ENCODE results near the gene BMERB1. TPM values are rescaled to one million over a fixed set of nuclear protein-coding genes. Genes with fewer than 3 reads are reported as not detected.
"Not testable (repeated sequence)": the region's sequence is repeated elsewhere in the genome, so short reads cannot be mapped to it uniquely, and the experiment has no call there.

Gene BMERB1
- total RNA-seq, 1 donor from 2014 or later: 3.6 TPM

GRCh38 chr16:15564604-15565339 lies 130.4 kb downstream of the BMERB1 start:
- no peak for ATAC-seq

DNA sequence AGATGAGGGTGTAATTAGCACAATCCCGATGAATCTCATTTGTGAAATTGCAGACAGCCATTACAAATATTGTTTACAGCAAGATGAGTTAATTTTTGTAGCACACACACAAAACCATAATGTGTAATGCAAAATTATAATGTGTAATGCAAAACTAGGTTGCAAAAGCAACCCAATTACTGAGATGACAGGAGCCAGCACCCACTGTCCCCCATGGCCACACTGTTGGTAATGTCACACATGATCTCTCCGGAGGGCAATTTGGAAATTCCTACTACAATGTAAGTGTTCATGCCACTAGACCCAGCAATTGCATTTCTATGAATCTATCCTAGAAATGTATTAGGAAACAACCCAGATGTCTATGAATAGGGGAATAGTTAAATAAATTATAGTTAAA lies 131.7 kb downstream of the BMERB1 start:
- ATAC-seq: no peak

DNA sequence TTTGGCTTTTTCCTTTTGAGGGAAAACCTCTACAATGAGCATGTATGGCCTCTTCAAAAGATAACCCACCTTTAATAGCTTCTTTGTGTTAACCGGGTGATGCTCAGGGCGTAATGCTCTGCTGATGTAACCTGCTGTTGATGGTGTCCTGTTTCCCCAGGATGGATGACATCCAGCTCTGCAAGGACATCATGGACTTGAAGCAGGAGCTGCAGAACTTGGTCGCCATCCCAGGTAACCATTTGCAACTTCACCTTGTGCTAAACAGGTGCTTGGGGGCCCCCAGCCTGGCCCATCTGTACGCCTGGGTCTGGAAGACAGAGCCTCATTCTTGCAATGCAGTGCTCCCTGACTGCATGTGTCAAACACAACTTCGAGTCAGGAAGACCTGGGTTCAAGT lies 133.4 kb downstream of the BMERB1 start:
- ATAC-seq: no peak

- not testable (repeated sequence) for ATAC-seq
Observed at GRCh38 chr16:15570666-15571065, 136.3 kb downstream of the BMERB1 start.

GRCh38 chr16:15571557-15571956 lies 137.2 kb downstream of the BMERB1 start:
- no peak for ATAC-seq

- ATAC-seq: no peak
Observed at GRCh38 chr16:15572329-15573001, 138.1 kb downstream of the BMERB1 start.

GRCh38 chr16:15573274-15573895 lies 139.0 kb downstream of the BMERB1 start:
- no peak for ATAC-seq

DNA sequence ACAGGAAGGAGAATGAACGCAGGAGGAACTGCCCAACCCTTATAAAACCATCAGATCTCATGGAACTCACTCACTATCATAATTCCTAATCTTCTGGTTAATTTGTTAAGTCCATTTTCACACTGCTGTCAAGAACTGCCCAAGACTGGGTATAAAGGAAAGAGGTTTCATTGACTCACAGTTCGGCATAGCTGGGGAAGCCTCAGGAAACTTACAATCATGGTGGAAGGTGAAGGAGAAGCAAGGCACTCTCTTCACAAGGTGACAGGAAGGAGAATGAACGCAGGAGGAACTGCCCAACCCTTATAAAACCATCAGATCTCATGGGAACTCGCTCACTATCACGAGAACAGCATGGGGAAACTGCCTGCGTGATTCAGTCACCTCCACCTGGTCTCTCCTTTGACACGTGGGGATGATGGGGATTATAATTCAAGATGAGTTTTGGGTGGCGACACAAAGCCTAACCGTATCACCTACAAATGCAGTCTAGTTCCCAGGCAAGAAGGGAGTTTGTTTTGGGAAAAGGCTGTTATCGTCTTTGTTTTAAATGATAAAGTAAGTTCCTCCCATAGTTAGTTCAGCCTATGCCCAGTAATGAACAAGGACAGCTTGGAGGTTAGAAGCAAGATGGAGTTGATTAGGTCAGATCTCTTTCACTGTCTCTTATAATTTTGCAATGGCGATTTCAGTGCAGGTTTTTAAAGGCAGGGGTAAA lies 139.7 kb downstream of the BMERB1 start:
- ATAC-seq: not testable (repeated sequence)

DNA sequence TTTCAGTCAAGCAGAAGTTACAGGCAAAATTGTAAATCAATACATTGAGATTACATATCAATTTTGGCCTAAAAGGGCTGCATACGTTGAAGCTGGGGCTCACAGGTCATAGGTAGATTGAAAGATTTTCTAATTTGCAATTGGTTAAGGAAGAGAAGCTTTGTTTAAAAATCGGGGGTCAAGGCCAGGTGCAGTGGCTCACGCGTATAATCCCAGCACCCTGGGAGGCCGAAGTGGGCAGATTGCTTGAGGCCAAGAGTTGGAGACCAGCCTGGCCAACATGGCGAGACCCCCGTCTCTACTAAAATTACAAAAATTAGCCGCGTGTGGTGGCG lies 140.2 kb downstream of the BMERB1 start:
- ATAC-seq: no peak

- no peak for ATAC-seq
Observed at GRCh38 chr16:15575293-15576049, 141.1 kb downstream of the BMERB1 start.

- peak; percentile 89 for ATAC-seq
Observed at GRCh38 chr16:15576960-15577958, 142.9 kb downstream of the BMERB1 start.

- ATAC-seq: no peak
Observed at GRCh38 chr16:15578824-15579223, 144.4 kb downstream of the BMERB1 start.

GRCh38 chr16:15581127-15581815 lies 146.9 kb downstream of the BMERB1 start:
- no peak for ATAC-seq

DNA sequence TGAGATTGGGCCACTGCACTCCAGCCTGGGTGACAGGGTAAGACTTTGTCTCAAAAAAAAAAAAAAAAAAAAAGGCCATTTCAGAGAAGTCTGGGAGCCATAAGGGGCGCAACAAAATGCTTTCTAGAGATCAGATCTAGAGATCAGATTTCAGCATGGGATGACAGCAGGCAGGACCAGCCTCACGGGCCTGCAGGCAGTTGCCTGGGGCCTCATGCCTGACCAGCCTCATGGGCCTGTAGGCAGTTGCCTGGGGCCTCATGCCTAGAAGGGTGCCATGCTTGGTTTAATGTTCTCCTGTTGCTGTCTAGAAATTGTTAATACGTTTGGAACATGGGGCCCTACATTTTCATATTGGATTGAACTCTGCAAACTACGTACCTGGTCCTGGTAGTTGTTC lies 149.1 kb downstream of the BMERB1 start:
- no peak for ATAC-seq

DNA sequence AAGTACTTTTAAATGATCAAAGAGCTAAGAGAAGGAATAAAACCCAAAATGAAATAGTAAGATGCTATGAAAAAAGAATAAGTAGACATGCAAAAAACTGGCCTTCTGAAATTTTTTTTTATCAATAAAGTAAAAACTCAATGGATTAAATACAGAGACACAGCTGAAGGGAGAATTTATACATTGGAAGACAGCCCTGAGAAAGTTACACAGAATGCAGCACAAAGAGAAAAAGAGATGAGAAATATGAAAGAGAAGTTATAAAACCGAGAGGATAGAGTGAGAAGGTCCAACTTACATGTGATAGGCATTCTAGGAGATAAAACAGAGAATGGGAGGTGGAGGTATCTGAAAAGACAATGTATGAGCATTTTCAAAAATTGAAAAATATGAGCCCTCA lies 151.6 kb downstream of the BMERB1 start:
- no peak for ATAC-seq

DNA sequence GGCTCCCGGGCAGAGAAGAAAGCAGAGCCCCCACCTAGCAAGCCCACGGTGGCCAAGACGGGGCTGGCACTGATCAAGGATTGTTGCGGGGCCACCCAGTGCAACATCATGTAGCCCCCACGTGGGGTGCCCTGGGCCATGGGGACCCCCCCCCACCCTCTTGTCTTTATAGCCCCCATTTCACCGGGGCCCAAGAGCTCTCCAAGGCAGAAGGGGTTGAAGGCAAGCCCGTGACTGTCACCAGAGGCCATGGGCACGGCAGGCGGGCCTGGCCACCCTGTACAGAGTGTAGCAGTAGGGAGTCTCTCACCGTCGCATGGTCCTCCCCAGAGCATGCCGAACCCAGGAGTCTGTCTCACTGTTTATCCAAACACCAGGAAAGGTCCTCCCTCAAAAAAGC lies 152.3 kb downstream of the BMERB1 start:
- ATAC-seq: no peak

GRCh38 chr16:15587152-15587825 lies 152.9 kb downstream of the BMERB1 start:
- ATAC-seq: no peak

- ATAC-seq: peak; percentile 62
Observed at GRCh38 chr16:15592324-15592723, 157.9 kb downstream of the BMERB1 start.

DNA sequence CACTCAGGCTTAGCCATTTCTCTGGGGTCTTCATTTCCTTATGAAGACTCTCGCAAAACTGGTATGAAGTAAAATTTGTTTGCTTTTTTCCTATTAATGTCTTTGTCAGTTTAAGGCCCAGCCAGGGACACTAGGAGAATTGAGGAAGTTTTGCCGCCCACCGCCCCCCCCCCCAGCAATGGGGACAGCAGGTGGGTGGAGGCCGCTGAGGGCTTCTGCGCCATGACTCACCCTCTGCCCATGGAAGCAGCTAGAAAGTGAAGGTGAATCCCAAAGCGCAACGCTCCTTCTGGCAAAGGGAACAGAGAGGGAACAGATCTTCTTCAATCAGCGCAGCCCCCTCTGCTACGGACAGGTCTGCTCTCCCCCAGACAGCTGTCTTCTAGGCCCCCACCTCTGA lies 158.8 kb downstream of the BMERB1 start:
- ATAC-seq: no peak

- ATAC-seq: no peak
Observed at GRCh38 chr16:15594711-15595320, 160.4 kb downstream of the BMERB1 start.

Measured in esophagus mucosa (tissue), 1 donor.